ENCODE data around the gene EPSTI1.
A peak's percentile ranks its signal among the peaks of the same experiment; 100 is the strongest.
"Not testable (repeated sequence)": the region's sequence is repeated elsewhere in the genome, so short reads cannot be mapped to it uniquely, and the experiment has no call there.

EPSTI1 gene

DNA sequence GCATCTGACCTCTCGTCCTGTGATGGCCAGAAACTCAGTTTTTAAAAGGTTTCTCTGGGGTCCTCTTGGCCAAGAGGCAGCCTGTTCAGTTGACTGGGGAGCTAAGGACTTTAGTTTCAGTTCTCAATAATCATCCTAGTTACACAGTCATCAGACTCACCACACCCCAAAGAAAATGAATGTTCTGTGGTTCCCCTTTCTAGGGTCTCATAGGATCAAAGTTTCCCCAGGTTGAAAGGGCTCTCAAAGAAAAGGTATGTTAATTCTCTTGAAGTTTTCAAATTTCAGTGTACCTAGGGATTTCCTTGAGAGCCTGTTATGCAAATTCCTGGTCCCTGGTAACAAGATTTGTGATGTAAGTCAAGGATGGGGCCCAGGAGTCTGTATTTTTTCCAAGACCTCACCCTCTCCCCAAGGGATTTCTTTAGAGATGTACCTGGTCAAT lies 115.7 kb downstream of the EPSTI1 start:
- peaks cover 5% of the 10 kb centered on the region; the same call in 1 of the 2 replicates for H3K27me3 ChIP-seq (ENCODE audit: control insufficient read depth, insufficient read depth, low read length)
- H3K4me3 ChIP-seq (ENCODE audit: low read depth, low read length): peak overlapping the region; percentile 37
- H3K27ac ChIP-seq (ENCODE audit: low read depth, low read length): peak overlapping the region; percentile 70
- H3K4me1 ChIP-seq (ENCODE audit: control insufficient read depth, insufficient read depth, low read length): peaks cover 55% of the 10 kb centered on the region
- peak overlapping the region; percentile 74 for H3K9ac ChIP-seq (ENCODE audit: low read length)
- H3K36me3 ChIP-seq (ENCODE audit: control insufficient read depth, insufficient read depth, low read length): no peaks in the 10 kb centered on the region
- H3K9me3 ChIP-seq (ENCODE audit: control insufficient read depth, insufficient read depth, low read depth, low read length): peaks cover 5% of the 10 kb centered on the region; the same call in 1 of the 2 replicates

GRCh38 chr13:42875475-42876269 lies 116.4 kb downstream of the EPSTI1 start:
- H3K27me3 ChIP-seq (ENCODE audit: control insufficient read depth, insufficient read depth, low read length): peaks cover 5% of the 10 kb centered on the region; the same call in 1 of the 2 replicates
- peak overlapping the region; percentile 37 for H3K4me3 ChIP-seq (ENCODE audit: low read depth, low read length)
- H3K4me1 ChIP-seq (ENCODE audit: control insufficient read depth, insufficient read depth, low read length): peaks cover 55% of the 10 kb centered on the region
- H3K27ac ChIP-seq (ENCODE audit: low read depth, low read length): peak overlapping the region; percentile 70
- peak overlapping the region; percentile 74 for H3K9ac ChIP-seq (ENCODE audit: low read length)
- peaks cover 5% of the 10 kb centered on the region; the same call in 1 of the 2 replicates for H3K9me3 ChIP-seq (ENCODE audit: control insufficient read depth, insufficient read depth, low read depth, low read length)
- peaks cover under 1% of the 10 kb centered on the region; the same call in 1 of the 2 replicates for H3K36me3 ChIP-seq (ENCODE audit: control insufficient read depth, insufficient read depth, low read length)

DNA sequence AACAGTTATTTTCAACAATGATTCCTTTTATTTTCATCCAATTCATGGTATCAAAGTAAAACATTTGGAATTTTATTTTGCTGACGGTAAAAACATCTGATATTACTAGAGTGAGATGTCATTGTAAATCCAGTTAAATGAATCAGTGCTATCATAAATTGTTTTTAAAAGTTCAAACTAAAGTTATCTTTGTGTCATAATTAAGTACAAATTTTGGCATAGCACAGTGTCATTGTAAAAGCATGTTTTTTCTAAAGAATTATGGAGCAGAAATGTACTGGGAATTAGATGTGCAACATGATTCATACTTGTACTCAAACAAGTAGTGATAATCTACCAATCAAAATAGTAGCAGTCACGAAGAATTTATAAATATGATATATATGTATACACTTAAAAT lies 117.8 kb downstream of the EPSTI1 start:
- Histone ChIP-seq H3K4me1 (ENCODE audit: control insufficient read depth, insufficient read depth, low read length) (peaks cover 47% of the 10 kb centered on the region), H3K27me3 (ENCODE audit: control insufficient read depth, insufficient read depth, low read length) (peaks cover 5% of the 10 kb centered on the region; the same call in 1 of the 2 replicates), H3K4me3 (ENCODE audit: low read depth, low read length) (no peak overlapping the region), H3K36me3 (ENCODE audit: control insufficient read depth, insufficient read depth, low read length) (peaks cover 5% of the 10 kb centered on the region), H3K9ac (ENCODE audit: low read length) (no peak overlapping the region), H3K9me3 (ENCODE audit: control insufficient read depth, insufficient read depth, low read depth, low read length) (peaks cover 5% of the 10 kb centered on the region; the same call in 1 of the 2 replicates), H3K27ac (ENCODE audit: low read depth, low read length) (no peak overlapping the region)

DNA sequence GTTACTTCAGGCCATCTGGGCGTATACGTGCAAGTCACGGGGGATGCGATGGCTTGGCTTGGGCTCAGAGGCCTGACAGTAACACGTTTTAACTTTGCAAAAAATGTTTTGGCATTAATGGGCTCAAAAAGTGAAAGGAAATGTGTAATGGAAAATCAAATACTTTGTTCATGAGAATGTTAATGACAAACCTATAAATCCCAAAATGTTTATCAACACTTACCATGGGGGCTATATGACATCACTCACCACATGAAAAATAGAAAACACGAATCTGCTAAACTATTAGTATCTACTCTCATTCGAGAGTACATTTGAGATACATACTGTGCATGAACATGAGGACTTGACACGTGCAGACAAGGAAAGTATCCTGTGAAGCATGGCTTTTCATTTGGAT lies 119.0 kb downstream of the EPSTI1 start:
- H3K9ac ChIP-seq (ENCODE audit: low read length): peak overlapping the region; percentile 59
- peaks cover 47% of the 10 kb centered on the region for H3K4me1 ChIP-seq (ENCODE audit: control insufficient read depth, insufficient read depth, low read length)
- peaks cover 5% of the 10 kb centered on the region; the same call in 1 of the 2 replicates for H3K27me3 ChIP-seq (ENCODE audit: control insufficient read depth, insufficient read depth, low read length)
- H3K27ac ChIP-seq (ENCODE audit: low read depth, low read length): peak overlapping the region; percentile 65
- no peaks in the 10 kb centered on the region for H3K9me3 ChIP-seq (ENCODE audit: control insufficient read depth, insufficient read depth, low read depth, low read length)
- H3K36me3 ChIP-seq (ENCODE audit: control insufficient read depth, insufficient read depth, low read length): peaks cover 8% of the 10 kb centered on the region
- H3K4me3 ChIP-seq (ENCODE audit: low read depth, low read length): peak overlapping the region; percentile 23

DNA sequence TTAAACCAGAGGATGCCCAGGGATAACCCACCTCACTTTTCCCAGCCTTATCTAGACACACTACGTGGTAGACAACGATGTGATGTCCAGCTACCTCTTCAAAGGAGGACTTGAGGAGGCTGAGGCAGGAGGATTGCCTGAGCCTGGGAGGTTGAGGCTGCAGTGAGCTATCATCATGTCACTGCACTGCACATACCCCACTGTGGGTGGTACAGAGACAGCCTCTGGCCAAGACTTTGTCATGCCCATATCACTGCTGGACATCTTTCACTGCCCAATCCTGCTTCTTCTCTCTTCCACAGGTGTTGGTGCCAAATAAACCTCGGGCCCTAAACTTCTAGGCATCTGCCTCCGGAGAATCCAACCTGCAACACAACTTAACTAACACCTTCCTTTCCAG lies 124.8 kb downstream of the EPSTI1 start:
- H3K36me3 ChIP-seq (ENCODE audit: control insufficient read depth, insufficient read depth, low read length): peaks cover 62% of the 10 kb centered on the region
- no peak overlapping the region for H3K27ac ChIP-seq (ENCODE audit: low read depth, low read length)
- no peak overlapping the region for H3K4me3 ChIP-seq (ENCODE audit: low read depth, low read length)
- peaks cover 3% of the 10 kb centered on the region; the same call in 1 of the 2 replicates for H3K27me3 ChIP-seq (ENCODE audit: control insufficient read depth, insufficient read depth, low read length)
- H3K9ac ChIP-seq (ENCODE audit: low read length): no peak overlapping the region
- H3K9me3 ChIP-seq (ENCODE audit: control insufficient read depth, insufficient read depth, low read depth, low read length): peaks cover 4% of the 10 kb centered on the region; the same call in 1 of the 2 replicates
- 0 out of 2 replicates have a peak, but pooled peaks cover 8% of the 10 kb centered on the region for H3K4me1 ChIP-seq (ENCODE audit: control insufficient read depth, insufficient read depth, low read length)

DNA sequence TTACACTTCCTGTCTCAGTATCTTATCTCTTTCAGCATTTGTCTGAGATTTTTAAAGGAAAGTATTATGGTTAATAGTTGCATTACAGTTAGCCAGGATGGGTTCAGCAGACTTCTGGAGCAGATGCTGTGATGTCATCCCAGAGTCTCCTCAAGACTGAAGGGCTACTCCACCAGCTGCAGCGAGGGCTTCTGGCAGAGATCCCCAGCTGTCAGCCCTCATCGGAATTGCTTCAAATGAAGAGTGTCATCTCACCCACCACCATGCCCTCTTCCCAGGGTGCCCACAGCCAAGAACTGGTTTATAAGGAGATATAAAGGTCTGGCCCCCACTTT lies 126.3 kb downstream of the EPSTI1 start:
- no peaks in the 10 kb centered on the region; the same call in 1 of the 2 replicates for H3K27me3 ChIP-seq (ENCODE audit: control insufficient read depth, insufficient read depth, low read length)
- H3K9ac ChIP-seq (ENCODE audit: low read length): no peak overlapping the region
- no peak overlapping the region for H3K4me3 ChIP-seq (ENCODE audit: low read depth, low read length)
- no peak overlapping the region for H3K27ac ChIP-seq (ENCODE audit: low read depth, low read length)
- H3K9me3 ChIP-seq (ENCODE audit: control insufficient read depth, insufficient read depth, low read depth, low read length): peaks cover 4% of the 10 kb centered on the region; the same call in 1 of the 2 replicates
- H3K4me1 ChIP-seq (ENCODE audit: control insufficient read depth, insufficient read depth, low read length): 0 out of 2 replicates have a peak, but pooled peaks cover 8% of the 10 kb centered on the region
- peaks cover 76% of the 10 kb centered on the region for H3K36me3 ChIP-seq (ENCODE audit: control insufficient read depth, insufficient read depth, low read length)

GRCh38 chr13:42864952-42865767 lies 126.9 kb downstream of the EPSTI1 start:
- Histone ChIP-seq H3K27me3 (ENCODE audit: control insufficient read depth, insufficient read depth, low read length) (no peaks in the 10 kb centered on the region), H3K36me3 (ENCODE audit: control insufficient read depth, insufficient read depth, low read length) (peaks cover 77% of the 10 kb centered on the region), H3K27ac (ENCODE audit: low read depth, low read length) (no peak overlapping the region), H3K4me1 (ENCODE audit: control insufficient read depth, insufficient read depth, low read length) (0 out of 2 replicates have a peak, but pooled peaks cover 8% of the 10 kb centered on the region), H3K9me3 (ENCODE audit: control insufficient read depth, insufficient read depth, low read depth, low read length) (peaks cover 4% of the 10 kb centered on the region; the same call in 1 of the 2 replicates), H3K4me3 (ENCODE audit: low read depth, low read length) (no peak overlapping the region), H3K9ac (ENCODE audit: low read length) (no peak overlapping the region)

GRCh38 chr13:42862370-42862769 lies 129.7 kb downstream of the EPSTI1 start:
- not testable (repeated sequence) for H3K9ac ChIP-seq (ENCODE audit: low read length); H3K4me3 ChIP-seq (ENCODE audit: low read depth, low read length); H3K4me1 ChIP-seq (ENCODE audit: control insufficient read depth, insufficient read depth, low read length); H3K9me3 ChIP-seq (ENCODE audit: control insufficient read depth, insufficient read depth, low read depth, low read length); H3K27me3 ChIP-seq (ENCODE audit: control insufficient read depth, insufficient read depth, low read length); H3K27ac ChIP-seq (ENCODE audit: low read depth, low read length)
- peaks cover 77% of the 10 kb centered on the region for H3K36me3 ChIP-seq (ENCODE audit: control insufficient read depth, insufficient read depth, low read length)

- H3K9me3 ChIP-seq (ENCODE audit: control insufficient read depth, insufficient read depth, low read depth, low read length): peaks cover 4% of the 10 kb centered on the region; the same call in 1 of the 2 replicates
- no peak overlapping the region for H3K27ac ChIP-seq (ENCODE audit: low read depth, low read length)
- H3K9ac ChIP-seq (ENCODE audit: low read length): no peak overlapping the region
- H3K27me3 ChIP-seq (ENCODE audit: control insufficient read depth, insufficient read depth, low read length): no peaks in the 10 kb centered on the region
- H3K36me3 ChIP-seq (ENCODE audit: control insufficient read depth, insufficient read depth, low read length): peaks cover 68% of the 10 kb centered on the region
- H3K4me3 ChIP-seq (ENCODE audit: low read depth, low read length): no peak overlapping the region
- H3K4me1 ChIP-seq (ENCODE audit: control insufficient read depth, insufficient read depth, low read length): no peaks in the 10 kb centered on the region
These were observed 131.6 kb downstream of the EPSTI1 start for GRCh38 chr13:42860485-42860884.

DNA sequence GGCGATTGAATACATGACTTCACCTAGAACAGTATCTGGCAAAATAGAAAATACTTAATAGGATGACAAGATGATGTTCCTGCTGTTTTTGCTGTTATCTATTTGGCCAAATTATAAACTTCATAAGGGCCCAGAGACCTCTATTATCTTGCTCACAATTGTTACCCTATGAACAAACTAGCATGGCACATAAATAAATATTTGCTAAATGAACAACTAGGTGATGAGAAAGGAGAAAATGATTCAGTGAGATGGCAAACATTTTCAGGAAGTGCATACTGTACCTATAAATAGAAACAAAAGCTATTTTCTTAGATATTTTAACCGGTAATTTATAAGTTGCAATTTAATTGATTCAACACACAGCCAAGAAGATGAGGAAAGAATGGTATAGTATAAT lies 132.3 kb downstream of the EPSTI1 start:
- Histone ChIP-seq H3K27me3 (ENCODE audit: control insufficient read depth, insufficient read depth, low read length) (no peaks in the 10 kb centered on the region), H3K27ac (ENCODE audit: low read depth, low read length) (no peak overlapping the region), H3K4me1 (ENCODE audit: control insufficient read depth, insufficient read depth, low read length) (no peaks in the 10 kb centered on the region), H3K36me3 (ENCODE audit: control insufficient read depth, insufficient read depth, low read length) (peaks cover 67% of the 10 kb centered on the region), H3K9ac (ENCODE audit: low read length) (no peak overlapping the region), H3K9me3 (ENCODE audit: control insufficient read depth, insufficient read depth, low read depth, low read length) (peaks cover 4% of the 10 kb centered on the region; the same call in 1 of the 2 replicates), H3K4me3 (ENCODE audit: low read depth, low read length) (no peak overlapping the region)
